HEK293 (cell line): ENCODE measurements around the gene RNF19B.

ENCODE experiments used
- GLI4 ChIP-seq: fragments of 450-650 bp; formaldehyde crosslinking; IDR thresholded peaks from 2 replicates; pipeline ENCODE4 v1.5.1; 2016; ENCODE audit warnings: missing biosample characterization, missing genetic modification characterization
- HIC1 ChIP-seq: fragments of 450-650 bp; formaldehyde crosslinking; IDR thresholded peaks from 2 replicates; pipeline ENCODE4 v1.5.1; 2016; ENCODE audit warnings: missing biosample characterization, missing genetic modification characterization
- OSR2 ChIP-seq: fragments of 450-650 bp; formaldehyde crosslinking; IDR thresholded peaks from 2 replicates; pipeline ENCODE4 v1.5.1; 2016; ENCODE audit warnings: missing biosample characterization, missing genetic modification characterization
- PATZ1 ChIP-seq: fragments of 450-650 bp; formaldehyde crosslinking; IDR thresholded peaks from 2 replicates; pipeline ENCODE4 v1.5.1; 2016; ENCODE audit warnings: missing biosample characterization, missing genetic modification characterization
- PRDM2 ChIP-seq: fragments of 450-650 bp; formaldehyde crosslinking; IDR thresholded peaks from 2 replicates; pipeline ENCODE4 v1.5.1; 2016; ENCODE audit warnings: missing biosample characterization, missing genetic modification characterization, borderline replicate concordance
- ZNF132 ChIP-seq: fragments of 450-650 bp; formaldehyde crosslinking; IDR thresholded peaks from 2 replicates; pipeline ENCODE4 v1.5.1; 2017; ENCODE audit warnings: missing biosample characterization, missing genetic modification characterization, borderline replicate concordance
- ZNF133 ChIP-seq: fragments of 450-650 bp; formaldehyde crosslinking; IDR thresholded peaks from 2 replicates; pipeline ENCODE4 v1.5.1; 2016; ENCODE audit warnings: missing biosample characterization, missing genetic modification characterization
- ZNF148 ChIP-seq: fragments of 450-650 bp; formaldehyde crosslinking; IDR thresholded peaks from 2 replicates; pipeline ENCODE4 v1.5.0; 2017; ENCODE audit warnings: missing biosample characterization, missing genetic modification characterization, borderline replicate concordance
- ZNF19 ChIP-seq: fragments of 450-650 bp; formaldehyde crosslinking; IDR thresholded peaks from 2 replicates; pipeline ENCODE4; 2016; ENCODE audit warnings: missing biosample characterization, missing genetic modification characterization, low read depth
- ZNF239 ChIP-seq: fragments of 450-650 bp; formaldehyde crosslinking; IDR thresholded peaks from 2 replicates; pipeline ENCODE4 v1.5.1; 2016; ENCODE audit warnings: missing biosample characterization, missing genetic modification characterization
- ZNF292 ChIP-seq: fragments of 450-650 bp; formaldehyde crosslinking; IDR thresholded peaks from 2 replicates; pipeline ENCODE4 v1.5.1; 2016; ENCODE audit warnings: low read depth, missing biosample characterization, missing genetic modification characterization, borderline replicate concordance
- ZNF391 ChIP-seq: fragments of 450-650 bp; formaldehyde crosslinking; IDR thresholded peaks from 2 replicates; pipeline ENCODE4 v1.5.1; 2016; ENCODE audit warnings: low read depth, missing biosample characterization, missing genetic modification characterization, borderline replicate concordance
- ZNF558 ChIP-seq: fragments of 450-650 bp; formaldehyde crosslinking; IDR thresholded peaks from 2 replicates; pipeline ENCODE4 v1.5.1; 2016; ENCODE audit warnings: missing biosample characterization, missing genetic modification characterization
- ZNF677 ChIP-seq: fragments of 450-650 bp; IDR thresholded peaks from 2 replicates; pipeline ENCODE4 v1.5.0; 2018; ENCODE audit warnings: missing biosample characterization, mild to moderate bottlenecking, missing genetic modification characterization, moderate library complexity
- ZNF785 ChIP-seq: fragments of 450-650 bp; formaldehyde crosslinking; IDR thresholded peaks from 2 replicates; pipeline ENCODE4 v1.5.1; 2016; ENCODE audit warnings: missing biosample characterization, missing genetic modification characterization
- TF ChIP-seq, protein P1 (sequence below): fragments of 450-650 bp; formaldehyde crosslinking; IDR thresholded peaks from 2 replicates; pipeline ENCODE4 v1.5.1; 2016; ENCODE audit warnings: missing biosample characterization, missing genetic modification characterization, low read depth

The RNF19B gene

DNA sequence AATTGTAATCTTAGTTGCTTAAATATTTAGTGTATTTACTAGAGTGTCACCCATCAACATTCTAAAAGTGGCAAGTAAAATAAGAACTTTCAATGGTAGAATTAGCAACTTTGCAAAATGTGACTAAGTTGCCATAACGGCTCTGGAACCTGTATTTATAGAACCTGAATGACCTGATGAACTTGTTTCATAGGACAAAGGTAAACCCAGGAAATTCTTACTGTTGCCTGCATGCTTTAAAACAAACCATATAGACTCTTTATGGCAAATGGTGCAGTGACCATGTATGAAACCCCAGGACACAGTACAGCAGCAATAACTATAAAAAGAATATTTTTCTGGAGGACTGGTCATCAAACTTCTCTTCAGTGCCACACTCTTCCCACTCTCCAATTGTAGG is 49.2 kb upstream of the RNF19B start (continued):
- no peak for TF ChIP-seq ZNF148
- no peak for TF ChIP-seq ZNF132
- TF ChIP-seq ZNF133 (tag by site-specific recombination): no peak
- no peak for TF ChIP-seq ZNF19 (tag by site-specific recombination)
- no peak for TF ChIP-seq ZNF785 (tag by site-specific recombination)
- no peak for TF ChIP-seq ZNF677 (tag by site-specific recombination)
- no peak for TF ChIP-seq ZNF391 (tag by site-specific recombination)
- TF ChIP-seq ZNF292 (tag by site-specific recombination): no peak
- no peak for TF ChIP-seq PATZ1 (tag by site-specific recombination)
- no peak for TF ChIP-seq PRDM2
- TF ChIP-seq HIC1 (tag by site-specific recombination): no peak
- TF ChIP-seq GLI4 (tag by site-specific recombination): no peak
- no peak for TF ChIP-seq OSR2 (tag by site-specific recombination)
- TF ChIP-seq, protein P1, sequence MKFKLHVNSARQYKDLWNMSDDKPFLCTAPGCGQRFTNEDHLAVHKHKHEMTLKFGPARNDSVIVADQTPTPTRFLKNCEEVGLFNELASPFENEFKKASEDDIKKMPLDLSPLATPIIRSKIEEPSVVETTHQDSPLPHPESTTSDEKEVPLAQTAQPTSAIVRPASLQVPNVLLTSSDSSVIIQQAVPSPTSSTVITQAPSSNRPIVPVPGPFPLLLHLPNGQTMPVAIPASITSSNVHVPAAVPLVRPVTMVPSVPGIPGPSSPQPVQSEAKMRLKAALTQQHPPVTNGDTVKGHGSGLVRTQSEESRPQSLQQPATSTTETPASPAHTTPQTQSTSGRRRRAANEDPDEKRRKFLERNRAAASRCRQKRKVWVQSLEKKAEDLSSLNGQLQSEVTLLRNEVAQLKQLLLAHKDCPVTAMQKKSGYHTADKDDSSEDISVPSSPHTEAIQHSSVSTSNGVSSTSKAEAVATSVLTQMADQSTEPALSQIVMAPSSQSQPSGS (tag by site-specific recombination): no peak
- no peak for TF ChIP-seq ZNF558 (tag by site-specific recombination)
- no peak for TF ChIP-seq ZNF239 (tag by site-specific recombination)
- TF ChIP-seq, all 188 proteins: peak for 0
